Measurements from ENCODE around the gene NLRP13. TPM values are rescaled to one million over a fixed set of nuclear protein-coding genes. Genes with fewer than 3 reads are reported as not detected.
"Not testable (repeated sequence)": the region's sequence is repeated elsewhere in the genome, so short reads cannot be mapped to it uniquely, and the experiment has no call there.

The NLRP13 gene
- total RNA-seq, 1 experiment from 2014 or later = not detected

GRCh38 chr19:55935206-55935605 lies 3.1 kb upstream of the NLRP13 start:
- POLR2A ChIA-PET = no interaction called here
- in situ Hi-C loops (cut with HindIII; ENCODE audit: low pct_unique_long_range_greater_than_20kb, low sequenced_read_pairs) = no loop called here
- TF ChIP-seq CTCF (IDR thresholded peaks at IDR 0.05) (no peak), POLR2AphosphoS5 (IDR thresholded peaks at IDR 0.05; ENCODE audit: low read depth, low read length) (no peak), TCF7L2 (IDR thresholded peaks at IDR 0.05; ENCODE audit: low read depth, low read length) (no peak), SIN3A (IDR thresholded peaks at IDR 0.05; ENCODE audit: borderline replicate concordance, insufficient read depth, low read depth, low read length) (no peak), REST (IDR thresholded peaks at IDR 0.05; ENCODE audit: insufficient read depth in 1 of 2, low read depth in 2 of 2, low read length in 1 of 2) (no peak)
- no TSS peak for BruUV-seq (replicated peaks)
- no peaks in the 10 kb centered on the region for H3K9me3 ChIP-seq (ENCODE audit: control insufficient read depth, insufficient read depth, low read depth, low read length)
- DNase-seq (ENCODE audit: low read depth, low spot score) = no peak
- no peak overlapping the region for H3K4me3 ChIP-seq (ENCODE audit: low read depth in 2 of 2, low read length in 2 of 2)
- H3K27ac ChIP-seq (ENCODE audit: low read length) = no peak overlapping the region
- CTCF ChIA-PET = no interaction called here
- no peaks in the 10 kb centered on the region; the same call in 1 of the 2 replicates for H3K4me1 ChIP-seq (ENCODE audit: control insufficient read depth, insufficient read depth, low read length)
- intact Hi-C loops (cut with micrococcal nuclease; ENCODE audit: unreplicated experiment) = no loop called here
- no peak for ATAC-seq
- H3K27me3 ChIP-seq (ENCODE audit: control insufficient read depth, insufficient read depth, low read length) = peaks cover 9% of the 10 kb centered on the region; the same call in 1 of the 2 replicates
- no peaks in the 10 kb centered on the region for H3K36me3 ChIP-seq (ENCODE audit: control insufficient read depth, insufficient read depth, low read length)

GRCh38 chr19:55930996-55931515 lies 1.1 kb downstream of the NLRP13 start:
- H3K27ac ChIP-seq (ENCODE audit: low read length) = no peak overlapping the region
- intact Hi-C loops (cut with micrococcal nuclease; ENCODE audit: unreplicated experiment) (no loop called here), in situ Hi-C loops (cut with HindIII; ENCODE audit: low pct_unique_long_range_greater_than_20kb, low sequenced_read_pairs) (loop anchor here (5.0 kb wide), 1 partner anchor 39 kb away; no protein-coding TSS in a partner anchor)
- H3K4me3 ChIP-seq (ENCODE audit: low read depth in 2 of 2, low read length in 2 of 2) = no peak overlapping the region
- no peak for TF ChIP-seq POLR2AphosphoS5 (IDR thresholded peaks at IDR 0.05; ENCODE audit: low read depth, low read length)
- TF ChIP-seq CTCF (IDR thresholded peaks at IDR 0.05) = no peak
- no peak for TF ChIP-seq SIN3A (IDR thresholded peaks at IDR 0.05; ENCODE audit: borderline replicate concordance, insufficient read depth, low read depth, low read length)
- no peak for TF ChIP-seq TCF7L2 (IDR thresholded peaks at IDR 0.05; ENCODE audit: low read depth, low read length)
- TF ChIP-seq REST (IDR thresholded peaks at IDR 0.05; ENCODE audit: insufficient read depth in 1 of 2, low read depth in 2 of 2, low read length in 1 of 2) = no peak
- POLR2A ChIA-PET = no interaction called here
- DNase-seq (ENCODE audit: low read depth, low spot score) (no peak), ATAC-seq (no peak)
- no peaks in the 10 kb centered on the region for H3K36me3 ChIP-seq (ENCODE audit: control insufficient read depth, insufficient read depth, low read length)
- no peaks in the 10 kb centered on the region for H3K9me3 ChIP-seq (ENCODE audit: control insufficient read depth, insufficient read depth, low read depth, low read length)
- BruUV-seq (replicated peaks) = no TSS peak
- H3K27me3 ChIP-seq (ENCODE audit: control insufficient read depth, insufficient read depth, low read length) = peaks cover 12% of the 10 kb centered on the region
- no peaks in the 10 kb centered on the region for H3K4me1 ChIP-seq (ENCODE audit: control insufficient read depth, insufficient read depth, low read length)
- CTCF ChIA-PET = interaction anchor here (0.7 kb wide), 1 partner anchor 49 kb away, joined by 5 read pairs; no protein-coding TSS in a partner anchor

- ATAC-seq; POLR2A ChIA-PET; H3K27ac ChIP-seq (ENCODE audit: low read length); CTCF ChIA-PET; DNase-seq (ENCODE audit: low read depth, low spot score); H3K9me3 ChIP-seq (ENCODE audit: control insufficient read depth, insufficient read depth, low read depth, low read length); H3K4me1 ChIP-seq (ENCODE audit: control insufficient read depth, insufficient read depth, low read length); BruUV-seq (replicated peaks); H3K4me3 ChIP-seq (ENCODE audit: low read depth in 2 of 2, low read length in 2 of 2); in situ Hi-C loops (cut with HindIII; ENCODE audit: low pct_unique_long_range_greater_than_20kb, low sequenced_read_pairs); intact Hi-C loops (cut with micrococcal nuclease; ENCODE audit: unreplicated experiment); H3K36me3 ChIP-seq (ENCODE audit: control insufficient read depth, insufficient read depth, low read length): not testable (repeated sequence)
- H3K27me3 ChIP-seq (ENCODE audit: control insufficient read depth, insufficient read depth, low read length) = peaks cover 12% of the 10 kb centered on the region
Observed at GRCh38 chr19:55929258-55929657, 2.9 kb downstream of the NLRP13 start.

Measured in Panc1 (cell line).